MM.1S (cell line): ENCODE data around the gene GON7.
"Not testable (repeated sequence)": the region's sequence is repeated elsewhere in the genome, so short reads cannot be mapped to it uniquely, and the experiment has no call there.

Source experiments
- DNase-seq: peaks from one replicate; pipeline ENCODE4 v3.0.0-alpha.2; 2015
- H2AFZ ChIP-seq: fragments of 300-600 bp; sonication (generic); 2 replicates; pipeline ENCODE4 v1.6.0; 2016; ENCODE audit warnings: antibody characterized with exemption, low read length
- H3F3A ChIP-seq: fragments of 300-600 bp; sonication (generic); 2 replicates; pipeline ENCODE4 v1.6.1; 2016; ENCODE audit warnings: mild to moderate bottlenecking, antibody characterized with exemption, low read length, moderate library complexity, mixed read lengths; ENCODE audit not compliant: insufficient read depth
- H3K27ac ChIP-seq: fragments of 300-600 bp; sonication (generic); 2 replicates; pipeline ENCODE4 v1.5.1; 2016; ENCODE audit warnings: mild to moderate bottlenecking, low read length
- H3K27me3 ChIP-seq: fragments of 300-600 bp; sonication (generic); replicated peaks from 2 replicates; pipeline ENCODE4 v1.6.0; 2016; ENCODE audit warnings: low read length; ENCODE audit not compliant: insufficient read depth
- H3K36me3 ChIP-seq: fragments of 300-600 bp; sonication (generic); replicated peaks from 2 replicates; pipeline ENCODE4 v1.6.1; 2016; ENCODE audit warnings: mild to moderate bottlenecking, low read length, mixed read lengths; ENCODE audit not compliant: insufficient read depth
- H3K4me1 ChIP-seq: fragments of 300-600 bp; sonication (generic); 2 replicates; pipeline ENCODE4 v1.6.1; 2016; ENCODE audit warnings: low read length, mixed read lengths
- H3K4me2 ChIP-seq: fragments of 300-600 bp; sonication (generic); 2 replicates; pipeline ENCODE4 v1.6.0; 2016; ENCODE audit warnings: low read depth, low read length
- H3K4me3 ChIP-seq: fragments of 300-600 bp; sonication (generic); 2 replicates; pipeline ENCODE4 v1.5.1; 2016; ENCODE audit warnings: low read length, mixed read lengths
- H3K79me2 ChIP-seq: fragments of 300-600 bp; sonication (generic); 2 replicates; pipeline ENCODE4 v1.6.1; 2016; ENCODE audit warnings: mixed run types, low read length, mixed read lengths
- H3K9ac ChIP-seq: fragments of 300-600 bp; sonication (generic); 2 replicates; pipeline ENCODE4 v1.6.1; 2016; ENCODE audit warnings: low read length, mixed read lengths
- H3K9me2 ChIP-seq: fragments of 300-600 bp; sonication (generic); replicated peaks from 2 replicates; pipeline ENCODE4 v1.6.1; 2016; ENCODE audit warnings: mild to moderate bottlenecking, low read length, mixed read lengths; ENCODE audit not compliant: insufficient read depth
- H3K9me3 ChIP-seq: fragments of 300-600 bp; sonication (generic); replicated peaks from 2 replicates; pipeline ENCODE4 v1.6.1; 2016; ENCODE audit warnings: mild to moderate bottlenecking, low read length, mixed read lengths; ENCODE audit not compliant: insufficient read depth
- H4K20me1 ChIP-seq: fragments of 300-600 bp; sonication (generic); 2 replicates; pipeline ENCODE4 v1.6.1; 2016; ENCODE audit warnings: mild to moderate bottlenecking, low read length, moderate library complexity, mixed read lengths; ENCODE audit not compliant: insufficient read depth
- EZH2 ChIP-seq: fragments of 300-600 bp; sonication (generic); optimal IDR thresholded peaks from 2 replicates; pipeline ENCODE3; 2017; ENCODE audit warnings: low read depth, mild to moderate bottlenecking, antibody characterized with exemption, low read length, mixed read lengths
- EZH2phosphoT487 ChIP-seq: fragments of 300-600 bp; sonication (generic); IDR thresholded peaks from 2 replicates; pipeline ENCODE4 v1.6.1; 2018; ENCODE audit warnings: antibody characterized with exemption, low read length
- TF ChIP-seq, protein P1 (sequence below): fragments of 300-600 bp; sonication (generic); IDR thresholded peaks from 2 replicates; pipeline ENCODE4 v1.5.1; 2016; ENCODE audit warnings: antibody characterized with exemption, low read length, mixed read lengths

GON7 gene

DNA sequence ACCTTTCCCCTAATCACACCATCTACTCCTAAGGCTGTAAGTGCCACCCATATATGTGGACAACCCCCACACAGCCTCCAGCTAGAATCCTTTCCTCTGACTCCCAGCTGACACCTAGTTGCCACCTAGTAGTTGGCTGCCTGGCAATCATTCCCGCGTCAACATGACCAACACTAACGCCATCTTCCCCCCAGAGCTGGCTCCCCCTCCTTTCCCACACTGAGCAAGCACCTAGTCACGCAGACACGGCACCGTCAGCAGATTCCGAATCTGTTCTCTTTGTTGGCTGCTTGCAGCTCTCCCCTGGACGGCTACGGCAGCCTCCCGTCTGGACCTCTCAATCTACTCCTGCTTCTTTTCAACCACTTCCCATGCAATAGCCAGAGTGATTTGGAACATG is 27.9 kb upstream of the GON7 start:
- Histone ChIP-seq H3K36me3 (no peaks in the 10 kb centered on the region), H3K4me3 (no peak overlapping the region), H2AFZ (no peak overlapping the region), H3F3A (no peaks in the 10 kb centered on the region), H3K27me3 (no peaks in the 10 kb centered on the region), H3K9me2 (no peaks in the 10 kb centered on the region), H3K9ac (no peak overlapping the region), H4K20me1 (no peaks in the 10 kb centered on the region), H3K4me1 (no peaks in the 10 kb centered on the region), H3K79me2 (no peaks in the 10 kb centered on the region), H3K27ac (no peak overlapping the region), H3K9me3 (no peaks in the 10 kb centered on the region), H3K4me2 (no peak overlapping the region)
- DNase-seq: no peak
- TF ChIP-seq EZH2: no peak
- TF ChIP-seq, protein P1, sequence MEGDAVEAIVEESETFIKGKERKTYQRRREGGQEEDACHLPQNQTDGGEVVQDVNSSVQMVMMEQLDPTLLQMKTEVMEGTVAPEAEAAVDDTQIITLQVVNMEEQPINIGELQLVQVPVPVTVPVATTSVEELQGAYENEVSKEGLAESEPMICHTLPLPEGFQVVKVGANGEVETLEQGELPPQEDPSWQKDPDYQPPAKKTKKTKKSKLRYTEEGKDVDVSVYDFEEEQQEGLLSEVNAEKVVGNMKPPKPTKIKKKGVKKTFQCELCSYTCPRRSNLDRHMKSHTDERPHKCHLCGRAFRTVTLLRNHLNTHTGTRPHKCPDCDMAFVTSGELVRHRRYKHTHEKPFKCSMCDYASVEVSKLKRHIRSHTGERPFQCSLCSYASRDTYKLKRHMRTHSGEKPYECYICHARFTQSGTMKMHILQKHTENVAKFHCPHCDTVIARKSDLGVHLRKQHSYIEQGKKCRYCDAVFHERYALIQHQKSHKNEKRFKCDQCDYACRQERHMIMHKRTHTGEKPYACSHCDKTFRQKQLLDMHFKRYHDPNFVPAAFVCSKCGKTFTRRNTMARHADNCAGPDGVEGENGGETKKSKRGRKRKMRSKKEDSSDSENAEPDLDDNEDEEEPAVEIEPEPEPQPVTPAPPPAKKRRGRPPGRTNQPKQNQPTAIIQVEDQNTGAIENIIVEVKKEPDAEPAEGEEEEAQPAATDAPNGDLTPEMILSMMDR: no peak
- no peak for TF ChIP-seq EZH2phosphoT487

DNA sequence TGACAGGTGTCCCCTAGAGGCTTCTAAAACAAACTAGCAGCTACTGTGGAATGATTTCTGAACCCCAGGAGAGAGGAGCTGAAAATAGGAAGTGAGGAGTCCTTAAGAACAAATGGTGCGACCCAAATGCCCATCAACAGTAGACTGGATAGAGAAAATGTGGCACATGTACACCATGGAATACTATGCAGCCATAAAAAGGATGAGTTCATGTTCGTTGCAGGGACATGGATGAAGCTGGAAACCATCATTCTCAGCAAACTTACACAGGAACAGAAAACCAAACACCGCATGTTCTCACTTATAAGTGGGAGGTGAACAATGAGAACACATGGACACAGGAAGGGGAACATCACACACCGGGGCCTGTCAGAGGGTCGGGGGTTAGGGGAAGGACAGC is 26.2 kb upstream of the GON7 start:
- not testable (repeated sequence) for H3F3A ChIP-seq, DNase-seq, H3K4me1 ChIP-seq, H4K20me1 ChIP-seq, H3K27ac ChIP-seq, H3K4me2 ChIP-seq, H3K9me3 ChIP-seq, H3K36me3 ChIP-seq, H3K9ac ChIP-seq, H3K27me3 ChIP-seq, H2AFZ ChIP-seq, H3K4me3 ChIP-seq, H3K79me2 ChIP-seq, H3K9me2 ChIP-seq

DNA sequence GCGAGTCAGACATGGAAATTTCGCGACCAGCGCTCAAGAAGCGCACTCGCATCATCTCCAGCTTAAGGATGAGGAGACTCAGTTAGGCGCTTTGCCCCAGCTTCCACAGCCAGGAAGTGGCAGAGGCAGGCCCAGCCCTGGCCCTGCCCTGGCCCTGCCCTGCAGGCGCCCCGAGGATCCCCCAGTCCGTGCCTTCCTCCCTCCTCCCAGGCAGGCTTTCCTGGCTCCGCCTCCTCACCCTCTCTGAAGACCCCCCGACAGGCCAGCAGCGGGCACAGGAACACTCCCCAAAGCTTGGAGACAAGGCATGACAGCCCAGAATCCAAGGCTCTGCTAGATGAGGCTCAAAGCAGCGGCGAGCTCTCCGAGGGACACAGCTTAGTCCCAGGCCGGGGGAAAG is 25.3 kb upstream of the GON7 start:
- Histone ChIP-seq H2AFZ (no peak overlapping the region), H3K9me2 (no peaks in the 10 kb centered on the region), H3K79me2 (no peaks in the 10 kb centered on the region), H3K36me3 (no peaks in the 10 kb centered on the region), H3K4me2 (no peak overlapping the region), H3K4me1 (no peaks in the 10 kb centered on the region), H3K9me3 (no peaks in the 10 kb centered on the region), H3K4me3 (no peak overlapping the region), H3K27me3 (no peaks in the 10 kb centered on the region), H4K20me1 (no peaks in the 10 kb centered on the region), H3K27ac (no peak overlapping the region), H3F3A (no peaks in the 10 kb centered on the region), H3K9ac (no peak overlapping the region)
- no peak for DNase-seq
- TF ChIP-seq EZH2 (no peak), EZH2phosphoT487 (no peak)
- TF ChIP-seq, protein P1: no peak

DNA sequence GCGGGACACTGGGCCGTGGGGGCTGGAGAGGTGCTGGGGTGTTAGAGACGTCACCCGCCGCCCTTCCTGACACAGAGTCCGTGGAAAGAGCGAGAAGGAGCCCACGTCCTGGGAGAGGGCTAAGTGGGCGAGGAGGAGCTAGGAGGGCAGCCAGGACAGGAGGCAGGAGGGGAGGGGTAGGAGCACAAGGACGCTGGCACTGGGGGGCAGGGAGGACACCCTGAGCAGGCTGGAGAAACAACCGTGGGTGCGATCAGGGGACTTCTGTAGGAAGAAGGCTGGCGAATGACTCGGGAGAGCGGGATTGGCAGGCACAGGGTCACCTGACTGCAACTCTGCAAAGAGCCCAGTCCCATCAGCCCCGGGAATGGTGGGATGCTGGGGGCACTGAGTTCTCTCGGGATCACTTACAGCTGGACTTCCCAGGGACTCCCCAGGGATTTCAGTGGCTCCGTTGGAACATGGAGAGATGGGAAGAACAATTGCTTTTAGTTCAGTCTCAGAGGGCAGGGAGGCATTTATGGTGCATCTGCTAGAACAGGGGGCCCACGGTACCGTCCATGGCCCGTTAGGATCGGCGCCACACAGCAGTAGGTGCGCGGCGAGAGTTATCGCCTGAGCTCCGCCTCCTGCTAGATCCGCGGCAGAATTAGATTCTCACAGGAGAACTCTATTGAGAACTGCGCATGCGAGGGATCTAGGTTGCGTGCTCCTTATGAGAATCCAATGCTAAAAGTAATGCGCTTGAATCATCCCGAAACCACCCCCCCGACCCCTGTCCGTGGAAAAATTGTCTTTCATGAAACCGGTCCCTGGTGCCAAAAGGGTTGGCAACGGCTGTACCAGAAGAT is 24.5 kb upstream of the GON7 start:
- Histone ChIP-seq H3K9me3 (no peaks in the 10 kb centered on the region), H2AFZ (no peak overlapping the region), H3K27me3 (no peaks in the 10 kb centered on the region), H3K4me2 (no peak overlapping the region), H3K9me2 (no peaks in the 10 kb centered on the region), H3K27ac (no peak overlapping the region), H3K36me3 (no peaks in the 10 kb centered on the region), H3K4me1 (no peaks in the 10 kb centered on the region), H3F3A (no peaks in the 10 kb centered on the region), H3K9ac (no peak overlapping the region), H3K79me2 (no peaks in the 10 kb centered on the region), H3K4me3 (no peak overlapping the region), H4K20me1 (no peaks in the 10 kb centered on the region)
- DNase-seq: no peak
- TF ChIP-seq EZH2: no peak
- TF ChIP-seq EZH2phosphoT487: no peak
- TF ChIP-seq, protein P1: no peak
